Measurements from ENCODE around the gene SLC30A3. TPM values are rescaled to one million over a fixed set of nuclear protein-coding genes. Genes with fewer than 3 reads are reported as not detected.

SLC30A3 gene
- total RNA-seq, 4 donors from 2014 or later, result not detected

- H3K9me3 ChIP-seq, result no peaks in the 10 kb centered on the region
- peaks cover 85 to 100% (median 96%) of the 10 kb centered on the region in 4 donors for H3K36me3 ChIP-seq
- no peaks in the 10 kb centered on the region for H3K4me1 ChIP-seq
- no peak for TF ChIP-seq CTCF (IDR thresholded peaks at IDR 0.05)
- DNase-seq (ENCODE audit: extremely low spot score), result no peak
- WGBS, result 97% methylated on average over 12 of the region's 13 CpGs
- no peaks in the 10 kb centered on the region for H3K27me3 ChIP-seq
- intact Hi-C loops (cut with DNase I), result no loop called here
- no peak overlapping the region for H3K27ac ChIP-seq (replicated peaks in 1 of 4)
- H3K4me3 ChIP-seq, result no peak overlapping the region
These were observed 30.9 kb downstream of the SLC30A3 start for GRCh38 chr2:27231921-27232320.

GRCh38 chr2:27227501-27227900 is 35.3 kb downstream of the SLC30A3 start:
- WGBS, result 81% methylated on average over 2 of the region's 2 CpGs
- DNase-seq (ENCODE audit: extremely low spot score), result no peak
- Histone ChIP-seq H3K4me1 (no peaks in the 10 kb centered on the region), H3K27ac (replicated peaks in 1 of 4) (no peak overlapping the region), H3K36me3 (peaks cover 70 to 100% (median 96%) of the 10 kb centered on the region in 4 donors), H3K4me3 (no peak overlapping the region), H3K9me3 (no peaks in the 10 kb centered on the region), H3K27me3 (no peaks in the 10 kb centered on the region)
- intact Hi-C loops (cut with DNase I), result no loop called here
- TF ChIP-seq POLR2A (IDR thresholded peaks at IDR 0.05; ENCODE audit: low read depth), result no peak
- no peak for TF ChIP-seq EP300 (IDR thresholded peaks at IDR 0.05)
- TF ChIP-seq CTCF (IDR thresholded peaks at IDR 0.05), result no peak
- TF ChIP-seq POLR2AphosphoS5 (IDR thresholded peaks at IDR 0.05), result no peak

- 93% methylated on average over 9 of the region's 9 CpGs for WGBS
- no peaks in the 10 kb centered on the region for H3K9me3 ChIP-seq
- H3K4me1 ChIP-seq, result no peaks in the 10 kb centered on the region
- H3K27ac ChIP-seq (replicated peaks in 1 of 4), result no peak overlapping the region
- TF ChIP-seq POLR2AphosphoS5 (IDR thresholded peaks at IDR 0.05), result no peak
- TF ChIP-seq EP300 (IDR thresholded peaks at IDR 0.05), result no peak
- TF ChIP-seq CTCF (IDR thresholded peaks at IDR 0.05), result no peak
- TF ChIP-seq POLR2A (IDR thresholded peaks at IDR 0.05; ENCODE audit: low read depth), result no peak
- DNase-seq (ENCODE audit: extremely low spot score), result no peak
- H3K4me3 ChIP-seq, result no peak overlapping the region
- intact Hi-C loops (cut with DNase I), result no loop called here
- peaks cover 54 to 97% (median 89%) of the 10 kb centered on the region in 4 donors for H3K36me3 ChIP-seq
- no peaks in the 10 kb centered on the region for H3K27me3 ChIP-seq
These were observed 37.3 kb downstream of the SLC30A3 start for GRCh38 chr2:27225526-27225925.

GRCh38 chr2:27223416-27223815 is 39.4 kb downstream of the SLC30A3 start:
- H3K27ac ChIP-seq (replicated peaks in 1 of 4), result no peak overlapping the region
- no peak for TF ChIP-seq CTCF (IDR thresholded peaks at IDR 0.05)
- DNase-seq (ENCODE audit: extremely low spot score), result no peak
- no peak overlapping the region for H3K4me3 ChIP-seq
- intact Hi-C loops (cut with DNase I), result no loop called here
- peaks cover 36 to 88% (median 74%) of the 10 kb centered on the region in 4 donors for H3K36me3 ChIP-seq
- peaks cover 0 to 5% (median 0%) of the 10 kb centered on the region in 4 donors for H3K4me1 ChIP-seq
- no peaks in the 10 kb centered on the region for H3K9me3 ChIP-seq
- WGBS, result over 99% methylated on average over 6 of the region's 6 CpGs
- H3K27me3 ChIP-seq, result no peaks in the 10 kb centered on the region

GRCh38 chr2:27222407-27222806 is 40.4 kb downstream of the SLC30A3 start:
- H3K36me3 ChIP-seq, result peaks cover 31 to 78% (median 67%) of the 10 kb centered on the region in 4 donors
- TF ChIP-seq EP300 (IDR thresholded peaks at IDR 0.05), result no peak

More at GRCh38 chr2:27222407-27222806, 40.4 kb downstream of the SLC30A3 start:
- H3K9me3 ChIP-seq, result no peaks in the 10 kb centered on the region
- H3K4me3 ChIP-seq, result no peak overlapping the region
- no peak overlapping the region for H3K27ac ChIP-seq (replicated peaks in 1 of 4)
- WGBS, result 94% methylated on average over 5 of the region's 5 CpGs
- no peak for DNase-seq (ENCODE audit: extremely low spot score)
- H3K4me1 ChIP-seq, result peaks cover 7 to 15% (median 8%) of the 10 kb centered on the region in 4 donors
- H3K27me3 ChIP-seq, result no peaks in the 10 kb centered on the region
- intact Hi-C loops (cut with DNase I), result no loop called here
